ENCODE results near the gene ZDHHC9.

ZDHHC9 gene

DNA sequence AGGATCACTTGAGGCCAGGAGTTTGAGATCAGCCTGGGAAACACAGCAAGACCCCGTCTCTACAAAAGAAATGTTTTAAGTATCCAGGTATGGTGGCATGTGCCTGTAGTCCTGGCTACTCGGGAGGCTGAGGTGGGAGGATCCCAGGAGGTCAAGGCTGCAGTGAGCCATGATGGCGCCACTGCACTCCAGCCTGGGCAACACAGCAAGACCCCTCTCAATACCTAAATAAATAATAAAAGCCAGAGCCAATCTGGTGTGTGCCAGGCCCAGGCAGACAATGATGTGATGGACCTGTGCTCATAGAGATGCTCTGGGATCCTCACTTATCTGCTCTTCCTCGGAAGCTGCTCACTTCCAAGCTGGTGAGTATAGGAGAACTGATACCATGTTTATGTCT is 82.1 kb downstream of the ZDHHC9 start:
- DNase-seq: no peak

DNA sequence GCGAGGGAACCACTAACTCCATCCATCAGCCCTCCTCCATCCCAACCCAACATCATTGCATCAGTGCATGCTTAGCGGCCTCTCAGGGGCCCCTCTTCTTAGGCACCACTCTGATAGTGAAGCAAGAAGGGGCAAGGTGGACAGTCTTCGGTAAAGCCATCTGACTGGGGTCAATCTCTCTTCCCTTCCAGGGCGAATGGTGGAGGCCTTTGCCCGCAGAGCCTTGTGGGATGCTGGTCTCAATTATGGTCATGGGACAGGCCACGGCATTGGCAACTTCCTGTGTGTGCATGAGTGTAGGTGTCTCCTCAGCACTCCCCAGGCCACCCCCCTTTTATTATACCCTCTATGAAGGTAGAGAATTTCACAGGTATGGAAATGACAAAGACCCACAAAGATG is 82.7 kb downstream of the ZDHHC9 start:
- no peak for DNase-seq

GRCh38 chrX:129760155-129760554 is 83.5 kb downstream of the ZDHHC9 start:
- DNase-seq: no peak

GRCh38 chrX:129759576-129760061 is 84.1 kb downstream of the ZDHHC9 start:
- peak; percentile 67 for DNase-seq

GRCh38 chrX:129755779-129756650 is 87.7 kb downstream of the ZDHHC9 start:
- no peak for DNase-seq

- DNase-seq: no peak
Measured at GRCh38 chrX:129754056-129755024, 89.3 kb downstream of the ZDHHC9 start.

All from CD4-positive, alpha-beta T cell treated with Interleukin-15 for 1 hour (primary cell).